Inflammatory macrophage treated with lipopolysaccharide for 4 hours (primary cell): Measurements from ENCODE around the gene UTS2R.
"Not testable (repeated sequence)": the region's sequence is repeated elsewhere in the genome, so short reads cannot be mapped to it uniquely, and the experiment has no call there.

Source experiments
- DNase-seq: peaks from one replicate; pipeline ENCODE4 v3.0.0-alpha.2; 2020

UTS2R gene

DNA sequence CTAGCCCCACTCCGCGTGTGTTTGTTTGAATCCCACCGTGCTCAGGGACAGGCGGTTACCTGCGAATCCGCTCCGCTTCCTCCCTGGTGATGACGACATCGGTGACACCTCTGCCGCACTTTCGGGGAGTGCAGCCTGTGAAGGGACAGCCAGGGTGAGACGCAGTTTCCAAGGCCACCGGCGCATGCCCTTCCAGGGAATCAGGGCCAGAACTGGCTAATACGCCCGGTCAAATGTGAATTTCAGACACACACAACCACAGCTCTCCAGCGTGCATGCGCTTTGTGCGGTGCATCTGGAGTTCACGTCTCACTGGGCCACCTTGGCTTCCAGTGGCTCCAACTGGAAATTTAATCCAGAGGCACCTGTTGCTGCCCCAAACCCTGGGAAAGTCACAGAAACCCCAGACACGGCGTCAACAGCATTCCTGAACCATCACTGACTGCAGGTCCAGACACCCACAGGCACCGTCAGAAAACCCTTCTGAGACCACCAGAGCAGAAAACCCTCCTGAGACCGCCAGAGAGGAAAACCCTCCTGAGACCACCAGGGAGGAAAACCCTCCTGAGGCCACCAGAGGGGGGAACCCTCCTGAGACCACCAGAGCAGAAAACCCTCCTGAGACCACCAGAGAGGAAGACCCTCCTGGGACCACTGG lies 40.0 kb downstream of the UTS2R start:
- no peak for DNase-seq

DNA sequence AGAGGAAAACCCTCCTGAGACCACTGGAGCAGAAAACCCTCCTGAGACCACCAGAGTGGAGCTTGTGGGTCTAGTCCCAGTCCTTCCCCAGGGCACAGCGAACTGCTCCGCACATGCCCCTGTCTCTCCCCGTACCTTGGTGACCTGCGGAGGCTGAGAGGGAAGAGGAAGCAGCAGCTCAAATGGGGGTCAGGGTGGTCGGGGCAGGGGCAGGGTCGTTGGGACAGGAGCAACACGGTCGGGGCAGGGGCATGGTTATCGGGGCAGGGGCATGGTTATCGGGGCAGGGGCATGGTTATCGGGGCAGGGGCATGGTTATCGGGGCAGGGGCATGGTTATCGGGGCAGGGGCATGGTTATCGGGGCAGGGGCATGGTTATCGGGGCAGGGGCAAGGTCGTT lies 40.5 kb downstream of the UTS2R start:
- not testable (repeated sequence) for DNase-seq

GRCh38 chr17:82412535-82413520 lies 41.3 kb downstream of the UTS2R start:
- no peak for DNase-seq

DNA sequence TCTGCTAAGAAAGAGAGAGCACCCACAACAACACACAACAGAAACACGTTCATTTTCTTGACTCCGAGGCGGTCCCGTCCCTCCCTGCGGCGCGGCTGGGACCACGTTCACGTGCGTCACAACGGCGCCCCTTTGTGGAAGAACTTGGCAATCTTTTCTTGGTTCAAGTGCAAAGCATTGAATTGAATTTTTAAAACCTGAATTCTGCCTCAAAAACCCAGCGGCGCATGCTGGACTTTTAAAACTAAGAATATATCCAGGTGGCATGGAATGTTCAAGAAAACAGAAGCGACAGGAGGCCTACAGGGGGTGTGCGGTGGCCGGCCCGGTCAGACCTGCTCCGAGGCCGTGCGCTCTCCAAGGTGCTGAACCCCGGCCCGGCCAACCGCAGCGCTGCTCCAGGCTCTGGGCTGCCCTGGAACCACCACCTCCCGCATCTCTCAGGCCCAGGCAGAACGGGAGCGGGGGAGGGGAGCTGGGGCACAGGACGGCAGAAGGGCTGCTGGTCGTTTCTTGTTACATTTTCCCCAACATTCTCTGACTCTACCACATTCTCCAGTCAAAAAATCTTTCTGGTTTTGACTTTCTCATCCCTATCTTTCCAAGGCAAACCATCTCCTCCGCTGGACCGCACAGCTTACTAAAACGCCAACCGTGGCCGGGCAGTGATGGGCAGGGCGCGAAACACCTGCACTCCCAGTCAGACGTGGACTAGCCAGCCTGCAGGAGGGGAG lies 43.1 kb downstream of the UTS2R start:
- DNase-seq, result peak; percentile 76

DNA sequence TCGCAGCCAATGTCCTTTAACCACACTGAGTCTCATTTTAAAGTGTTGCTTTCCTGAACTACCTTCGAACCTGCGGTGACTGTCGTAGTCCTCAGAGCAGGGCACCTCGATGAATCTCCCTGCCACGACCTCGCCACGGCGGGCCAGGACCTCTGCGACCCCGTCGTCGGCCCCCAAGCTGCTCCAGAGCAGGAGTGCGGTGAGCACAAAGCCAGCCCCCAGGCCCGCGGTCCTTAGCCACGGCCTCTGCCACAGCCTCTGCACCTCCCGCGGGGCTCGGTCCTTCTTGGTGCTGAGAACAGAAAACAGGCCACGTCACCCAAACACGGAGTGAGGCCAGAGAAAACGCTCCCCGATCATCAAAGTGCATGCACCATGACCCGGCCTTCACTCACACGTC lies 43.8 kb downstream of the UTS2R start:
- no peak for DNase-seq

GRCh38 chr17:82415786-82416185 lies 44.2 kb downstream of the UTS2R start:
- no peak for DNase-seq

DNA sequence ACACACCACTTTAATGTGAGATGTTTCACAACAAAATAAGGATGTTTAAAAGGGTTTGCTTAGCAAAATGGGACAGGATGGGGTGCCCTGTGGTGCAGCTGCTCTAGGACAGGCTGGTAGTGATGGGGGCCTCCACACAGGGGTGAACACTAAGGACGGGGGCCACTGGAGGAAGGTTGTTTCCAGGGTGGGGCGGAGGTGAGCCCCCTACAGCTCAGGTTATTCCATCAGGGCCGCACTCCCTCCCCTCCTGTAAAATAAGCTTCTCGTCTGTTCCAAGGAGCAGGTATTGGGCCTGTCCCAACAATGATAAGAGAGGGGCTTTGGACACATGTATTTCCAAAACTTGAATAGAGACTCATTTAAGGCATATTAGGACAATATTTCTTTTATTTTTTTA lies 44.7 kb downstream of the UTS2R start:
- no peak for DNase-seq

GRCh38 chr17:82416771-82417170 lies 45.2 kb downstream of the UTS2R start:
- no peak for DNase-seq

- peak; percentile 87 for DNase-seq
Observed at GRCh38 chr17:82418001-82418986, 46.7 kb downstream of the UTS2R start, which contains the start of the genes HEXD and OGFOD3. HEXD (plus strand) TSS chr17:82418347; CDS start chr17:82419800, 1,453 bp downstream. OGFOD3 (minus strand) TSS chr17:82418586; CDS start chr17:82418485, 101 bp downstream.

DNA sequence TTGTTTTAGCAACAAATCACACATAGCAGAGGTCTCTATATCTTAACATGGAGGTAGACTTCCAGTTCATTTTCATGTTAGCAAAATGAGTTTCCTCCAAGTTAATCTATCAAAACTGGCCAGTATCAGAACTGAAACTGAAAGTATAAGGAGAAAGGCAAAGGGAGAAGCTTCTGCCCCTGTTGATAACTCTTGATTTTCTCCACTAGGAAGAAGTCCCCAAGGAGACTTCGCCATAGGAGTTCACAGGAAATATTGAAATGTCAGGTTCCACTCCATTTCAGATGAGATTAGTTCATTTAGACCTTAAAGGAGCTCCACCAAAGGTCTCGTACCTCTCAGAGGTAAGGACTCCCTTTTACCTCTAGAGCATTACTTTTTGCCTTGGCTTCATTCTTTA lies 48.0 kb downstream of the UTS2R start:
- DNase-seq, result peak; percentile 71

DNA sequence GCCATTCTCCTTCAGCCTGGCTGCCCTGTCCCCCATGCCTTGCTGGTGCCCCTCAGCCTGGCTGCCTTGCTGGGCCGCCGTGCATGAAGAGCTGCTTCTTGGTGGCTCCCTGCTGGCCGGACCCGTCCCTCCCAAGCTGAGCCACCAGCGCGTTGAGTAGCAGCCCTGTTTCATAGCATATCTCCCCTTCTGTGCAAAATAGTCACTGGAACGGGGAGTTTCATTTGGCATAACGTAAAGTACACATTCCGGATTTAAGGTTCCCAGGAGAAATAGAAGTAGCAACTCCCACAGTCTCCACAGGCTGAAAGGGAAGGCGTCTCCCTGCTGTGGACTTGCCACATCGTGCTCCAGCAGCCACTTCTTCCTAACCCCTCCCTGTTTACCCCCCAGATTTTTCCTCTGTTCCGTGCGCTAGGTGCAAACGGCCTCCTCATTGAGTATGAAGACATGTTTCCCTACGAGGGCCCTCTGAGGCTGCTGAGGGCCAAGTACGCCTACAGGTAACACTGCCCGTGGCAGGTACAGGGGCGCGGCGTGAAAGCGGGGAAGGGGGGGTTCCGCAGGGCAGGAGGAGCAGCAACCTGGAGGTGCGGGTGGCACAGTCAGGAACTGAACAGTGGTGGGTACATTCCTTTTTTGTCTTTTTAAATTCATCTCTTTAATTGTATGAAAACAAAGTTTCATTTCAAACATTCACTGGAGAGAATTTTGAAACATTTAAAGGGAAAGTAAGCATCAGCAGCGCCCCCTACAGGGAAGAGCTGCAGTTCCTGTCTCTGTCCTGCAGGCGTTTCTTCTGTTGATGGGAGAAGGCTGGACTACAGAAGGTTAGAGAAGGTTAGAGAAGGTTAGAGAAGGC lies 52.7 kb downstream of the UTS2R start:
- peak; percentile 77 for DNase-seq

- DNase-seq, result no peak
Observed at GRCh38 chr17:82424863-82425159, 53.2 kb downstream of the UTS2R start.
